Spleen (tissue), 11 donors: Measurements from ENCODE around the gene UGT1A7. TPM values are rescaled to one million over a fixed set of nuclear protein-coding genes. Genes with fewer than 3 reads are reported as not detected.

ENCODE experiments used
- DNase-seq: peaks from one replicate; pipeline ENCODE4 v3.0.0-alpha.2; 2020
- H3K27ac ChIP-seq, 8 donors: fragments of 200-600 bp; sonication (generic) in 7 of 8; 1 replicate in 4 of 8; 2 replicates in 4 of 8; pipeline versions ENCODE4 v1.5.0 to v1.8.0; 2016 to 2021; ENCODE audit warnings: inconsistent platforms in 4 of 8, mild to moderate bottlenecking in 4 of 8, moderate library complexity in 1 of 8
- H3K27me3 ChIP-seq, 7 donors: fragments of 200-600 bp; sonication (generic) in 6 of 7; replicated peaks in 1 of 7; 1 replicate in 4 of 7; 2 replicates in 3 of 7; pipeline versions ENCODE4 v1.5.0 to v1.8.0; 2016 to 2021; ENCODE audit warnings: inconsistent platforms in 3 of 7, mild to moderate bottlenecking in 1 of 7
- H3K36me3 ChIP-seq, 6 donors: fragments of 200-600 bp; sonication (generic) in 5 of 6; 1 replicate in 4 of 6; 2 replicates in 2 of 6; pipeline versions ENCODE4 v1.5.0 to v1.8.0; 2016 to 2021; ENCODE audit warnings: inconsistent platforms in 2 of 6
- H3K4me1 ChIP-seq, 6 donors: fragments of 200-600 bp; sonication (generic) in 5 of 6; 1 replicate in 3 of 6; 2 replicates in 3 of 6; pipeline versions ENCODE4 v1.5.0 to v1.8.0; 2016 to 2021; ENCODE audit warnings: inconsistent platforms in 3 of 6
- H3K4me3 ChIP-seq, 8 donors: fragments of 200-600 bp; sonication (generic) in 7 of 8; 1 replicate in 4 of 8; 2 replicates in 4 of 8; pipeline versions ENCODE4 v1.5.0 to v1.8.0; 2016 to 2021; ENCODE audit warnings: inconsistent platforms in 4 of 8, mild to moderate bottlenecking in 4 of 8, moderate library complexity in 2 of 8
- H3K9me3 ChIP-seq, 8 donors: fragments of 200-600 bp; sonication (generic) in 7 of 8; 1 replicate in 4 of 8; 2 replicates in 4 of 8; pipeline versions ENCODE4 v1.5.0 to v1.8.0; 2016 to 2021; ENCODE audit warnings: inconsistent platforms in 4 of 8
- CTCF ChIP-seq, 11 experiments: fragments of 200-600 bp in 7 of 11; fragments of 450-650 bp in 4 of 11; sonication (generic) in 4 of 11; IDR thresholded peaks in 8 of 11; conservative IDR thresholded peaks in 3 of 11; 1 replicate in 7 of 11; 2 replicates in 4 of 11; pipeline versions ENCODE4 v1.4.0 to v1.8.0; 2016 to 2021; ENCODE audit warnings: antibody characterized with exemption in 11 of 11, inconsistent platforms in 4 of 11, mild to moderate bottlenecking in 1 of 11
- POLR2A ChIP-seq, 3 donors: fragments of 450-650 bp; IDR thresholded peaks; one replicate each; pipeline ENCODE4 v1.5.1; 2017; ENCODE audit warnings: antibody characterized with exemption in 3 of 3, mild to moderate bottlenecking in 1 of 3
- POLR2AphosphoS5 ChIP-seq, 3 donors: sonication (generic); formaldehyde crosslinking; IDR thresholded peaks; one replicate each; pipeline ENCODE4 v1.5.1; 2017; ENCODE audit warnings: antibody characterized with exemption in 3 of 3
- WGBS, 5 donors: extraction: QIAGEN DNeasy Blood & Tissue Kit in 3 of 5; methylation state at CpG; one replicate each; pipeline versions ENCODE4 v1.1.5 to v1.1.7; 2013 to 2018; 5-methylcytosine and 5-hydroxymethylcytosine counted together
- intact Hi-C: fragments of 100-400 bp; cut with DNase I; formaldehyde crosslinking; loops from one replicate; pipeline ENCODE4 v1.15.0; 2023; ENCODE audit warnings: low total_unique reads
- polyA plus RNA-seq, 3 donors: library from polyadenylated mRNA; stranded (reverse); fragments of 200-250 nt; gene quantifications; one replicate each; pipeline ENCODE4 v1.2.1, GENCODE V29; 2013
- total RNA-seq, 7 donors: library from RNA; depleted of rRNA in 3 of 7; stranded (reverse); fragments of >200 nt in 3 of 7; fragmentation: NEBNext Ultra II Directional in 4 of 7; extraction: Animal tissue kit (Norgen Biotek cat#: 25700) in 4 of 7; gene quantifications; one replicate each; pipeline versions ENCODE4 v1.1.0 to v1.2.1, GENCODE V29; 2016 to 2021
- donor health status: healthy with polysubstance abuse.
- donor health status: DM: no; HTN: no; CAD: no; lungs with moderate emphysema.
- donor health status: DM: no; HTN: no; CAD: no.
- donor health status: Bipolar disorder and iron deficiency.
- donor health status: healthy.
- donor health status: DM: no; HTN: no; CAD: no.
- donor health status: DM: yes; HTN: yes; CAD: no.

Gene UGT1A7
- total and polyA plus RNA-seq, 10 donors: 0.03 TPM; not detected in 9

- no peaks in the 10 kb centered on the region for H3K36me3 ChIP-seq
- peak; percentile 42 for DNase-seq
- H3K4me3 ChIP-seq: no peak overlapping the region
- peaks cover 0 to 8% (median 0%) of the 10 kb centered on the region in 8 donors for H3K9me3 ChIP-seq
- WGBS, 5 donors: 91 to 96% (median 92%) methylated on average over 8 of the region's 8 CpGs
- H3K4me1 ChIP-seq: no peaks in the 10 kb centered on the region
- TF ChIP-seq POLR2AphosphoS5 (IDR thresholded peaks at IDR 0.05): no peak
- no peak for TF ChIP-seq CTCF (IDR thresholded peaks at IDR 0.05 in 8 of 11, conservative IDR thresholded peaks at IDR 0.05 in 3 of 11)
- TF ChIP-seq POLR2A (IDR thresholded peaks at IDR 0.05): no peak
- H3K27ac ChIP-seq: no peak overlapping the region
- H3K27me3 ChIP-seq: peaks cover 0 to 9% (median 0%) of the 10 kb centered on the region in 7 donors
- intact Hi-C loops: no loop called here
These were observed 140.0 kb downstream of the UGT1A7 start for GRCh38 chr2:233821709-233822100.

- Histone ChIP-seq H3K4me1 (no peaks in the 10 kb centered on the region), H3K4me3 (no peak overlapping the region), H3K9me3 (peaks cover 0 to 8% (median 0%) of the 10 kb centered on the region in 8 donors), H3K27me3 (peaks cover 0 to 9% (median 0%) of the 10 kb centered on the region in 7 donors), H3K27ac (no peak overlapping the region), H3K36me3 (no peaks in the 10 kb centered on the region)
- intact Hi-C loops: no loop called here
- WGBS, 5 donors: 85 to 90% (median 89%) methylated on average over 4 to 21 of the region's 21 CpGs
- TF ChIP-seq CTCF (IDR thresholded peaks at IDR 0.05 in 8 of 11, conservative IDR thresholded peaks at IDR 0.05 in 3 of 11) (no peak), POLR2AphosphoS5 (IDR thresholded peaks at IDR 0.05) (no peak), POLR2A (IDR thresholded peaks at IDR 0.05) (no peak)
- DNase-seq: peak; percentile 69
These were observed 140.5 kb downstream of the UGT1A7 start for GRCh38 chr2:233822101-233822771.

Other genes with a start within 250 kb of the UGT1A7 start
- 10 to 100 TPM; 22.3 to 57.3 (median 42.5) TPM for gene USP40, start 115.1 kb upstream of the UGT1A7 start, total RNA-seq
- gene USP40, start 115.1 kb upstream of the UGT1A7 start, polyA plus RNA-seq: 10 to 100 TPM; 11.4 to 21.9 (median 20.5) TPM
- gene UGT1A8, start 64.3 kb upstream of the UGT1A7 start, total RNA-seq: not detected
- gene UGT1A8, start 64.3 kb upstream of the UGT1A7 start, polyA plus RNA-seq: not detected
- gene UGT1A10, start 45.5 kb upstream of the UGT1A7 start, total RNA-seq: not detected
- gene UGT1A10, start 45.5 kb upstream of the UGT1A7 start, polyA plus RNA-seq: under 1 TPM in 1 of 3 donors, not detected in 2; 0.03 TPM
- gene UGT1A9, start 10.0 kb upstream of the UGT1A7 start, total RNA-seq: not detected
- not detected for gene UGT1A9, start 10.0 kb upstream of the UGT1A7 start, polyA plus RNA-seq
- not detected for gene UGT1A6, start 11.0 kb downstream of the UGT1A7 start, total RNA-seq
- not detected for gene UGT1A6, start 11.0 kb downstream of the UGT1A7 start, polyA plus RNA-seq
- gene UGT1A5, start 31.0 kb downstream of the UGT1A7 start, total RNA-seq: not detected
- not detected for gene UGT1A5, start 31.0 kb downstream of the UGT1A7 start, polyA plus RNA-seq
- gene UGT1A4, start 36.8 kb downstream of the UGT1A7 start, total RNA-seq: not detected
- gene UGT1A4, start 36.8 kb downstream of the UGT1A7 start, polyA plus RNA-seq: not detected
- not detected for gene UGT1A3, start 47.1 kb downstream of the UGT1A7 start, total RNA-seq
- not detected for gene UGT1A3, start 47.1 kb downstream of the UGT1A7 start, polyA plus RNA-seq
- not detected for gene UGT1A1, start 78.4 kb downstream of the UGT1A7 start, total RNA-seq
- gene UGT1A1, start 78.4 kb downstream of the UGT1A7 start, polyA plus RNA-seq: not detected
- under 1 TPM in 2 of 7 donors, not detected in 5; 0.27 to 0.43 TPM for gene MROH2A, start 96.4 kb downstream of the UGT1A7 start, total RNA-seq
- 1 to 10 TPM in 1 of 3 donors, not detected in 2; 1.5 TPM for gene MROH2A, start 96.4 kb downstream of the UGT1A7 start, polyA plus RNA-seq
- gene HJURP, start 172.6 kb downstream of the UGT1A7 start, total RNA-seq: 1 to 10 TPM; 1.4 to 7.4 (median 5.2) TPM
- 1 to 10 TPM; 2.2 to 5.6 (median 2.9) TPM for gene HJURP, start 172.6 kb downstream of the UGT1A7 start, polyA plus RNA-seq
- not detected for gene TRPM8, start 235.5 kb downstream of the UGT1A7 start, total RNA-seq
- under 1 TPM in 2 of 3 donors, not detected in 1; 0.02 to 0.06 TPM for gene TRPM8, start 235.5 kb downstream of the UGT1A7 start, polyA plus RNA-seq